Astrocyte (in vitro differentiated cells and primary cell): Measurements from ENCODE around the gene SCARF2. TPM values are rescaled to one million over a fixed set of nuclear protein-coding genes. Genes with fewer than 3 reads are reported as not detected.

Experiments
- DNase-seq: peaks from one replicate; pipeline ENCODE4 v3.0.0-alpha.2; 2010; ENCODE audit warnings: low read depth
- FAIRE-seq: peaks from 2 replicates; lab custom pipeline; 2011; peaks lifted over from hg19 to GRCh38; lab: Jason Lieb, UNC
- H2AFZ ChIP-seq: 2 replicates; pipeline ENCODE4 v1.6.0; 2012; ENCODE audit warnings: low read depth, low read length, inconsistent platforms
- H3K27ac ChIP-seq: 2 replicates; pipeline ENCODE4 v1.5.1; 2011; ENCODE audit warnings: low read depth, low read length, inconsistent platforms
- H3K27me3 ChIP-seq: 2 replicates; pipeline ENCODE4 v1.6.0; 2011; ENCODE audit warnings: low read length, inconsistent platforms; ENCODE audit not compliant: insufficient read depth
- H3K36me3 ChIP-seq: 2 replicates; pipeline ENCODE4 v1.5.1; 2011; ENCODE audit warnings: low read length, inconsistent platforms; ENCODE audit not compliant: insufficient read depth
- H3K4me1 ChIP-seq: 2 replicates; pipeline ENCODE4 v1.5.1; 2011; ENCODE audit warnings: low read length, inconsistent platforms; ENCODE audit not compliant: insufficient read depth
- H3K4me2 ChIP-seq: 2 replicates; pipeline ENCODE4 v1.6.0; 2012; ENCODE audit warnings: low read length, inconsistent platforms
- H3K4me3 ChIP-seq: 2 replicates; pipeline ENCODE4 v1.5.1; 2011; ENCODE audit warnings: low read depth, mild to moderate bottlenecking, low read length, inconsistent platforms; ENCODE audit not compliant: insufficient read depth
- H3K79me2 ChIP-seq: 2 replicates; pipeline ENCODE4 v1.6.0; 2012; ENCODE audit warnings: mild to moderate bottlenecking, low read length, inconsistent platforms; ENCODE audit not compliant: insufficient read depth
- H3K9ac ChIP-seq: 2 replicates; pipeline ENCODE4 v1.6.0; 2012; ENCODE audit warnings: mild to moderate bottlenecking, low read length, inconsistent platforms
- H3K9me3 ChIP-seq: 2 replicates; pipeline ENCODE4 v1.5.1; 2012; ENCODE audit warnings: low read depth, mild to moderate bottlenecking, low read length, inconsistent platforms; ENCODE audit not compliant: insufficient read depth
- H4K20me1 ChIP-seq: 2 replicates; pipeline ENCODE4 v1.6.0; 2012; ENCODE audit warnings: low read length, inconsistent platforms; ENCODE audit not compliant: insufficient read depth
- H3K27ac Mint-ChIP-seq: one replicate; pipeline ENCODE4 v1.8.0; 2021; ENCODE audit warnings: mild to moderate bottlenecking, mixed read lengths; ENCODE audit not compliant: unreplicated experiment
- H3K27me3 Mint-ChIP-seq: one replicate; pipeline ENCODE4 v1.8.0; 2021; ENCODE audit warnings: low read depth, mixed read lengths; ENCODE audit not compliant: unreplicated experiment
- H3K36me3 Mint-ChIP-seq: one replicate; pipeline ENCODE4 v1.8.0; 2021; ENCODE audit warnings: low read depth, mixed read lengths; ENCODE audit not compliant: unreplicated experiment
- H3K4me1 Mint-ChIP-seq: one replicate; pipeline ENCODE4 v1.8.0; 2021; ENCODE audit warnings: low read depth, mixed read lengths; ENCODE audit not compliant: unreplicated experiment
- H3K4me3 Mint-ChIP-seq: one replicate; pipeline ENCODE4 v1.8.0; 2021; ENCODE audit warnings: mild to moderate bottlenecking, moderate library complexity, mixed read lengths; ENCODE audit not compliant: unreplicated experiment
- H3K9me3 Mint-ChIP-seq: one replicate; pipeline ENCODE4 v1.8.0; 2021; ENCODE audit warnings: mild to moderate bottlenecking, mixed read lengths; ENCODE audit not compliant: unreplicated experiment
- CTCF ChIP-seq: IDR thresholded peaks from 2 replicates; pipeline ENCODE4 v1.5.1; 2011; ENCODE audit warnings: low read depth, mild to moderate bottlenecking, inconsistent platforms, low read length, moderate library complexity; ENCODE audit not compliant: insufficient read depth
- EZH2 ChIP-seq: IDR thresholded peaks from 2 replicates; pipeline ENCODE4 v1.6.1; 2012; ENCODE audit warnings: mild to moderate bottlenecking, low read length, inconsistent platforms; ENCODE audit not compliant: insufficient read depth
- total RNA-seq: library from RNA; stranded (reverse); gene quantifications from 2 replicates; pipeline ENCODE4 v1.2.1, GENCODE V29; 2021

Gene SCARF2
- total RNA-seq, 1 donor from 2014 or later, result 17.3 TPM

GRCh38 chr22:20436768-20437612 is 635 bp downstream of the SCARF2 start:
- H3K79me2 ChIP-seq, result peaks cover 52% of the 10 kb centered on the region
- peak overlapping the region; percentile 84 for H2AFZ ChIP-seq
- DNase-seq (peak; percentile 34), FAIRE-seq (no peak)
- peak overlapping the region; percentile 98 for H3K4me2 ChIP-seq
- Mint-ChIP-seq H3K9me3 (peaks cover 4% of the 10 kb centered on the region), H3K4me3 (peak overlapping the region; percentile 97), H3K27ac (peak overlapping the region; percentile 94), H3K4me1 (peaks cover 9% of the 10 kb centered on the region), H3K27me3 (peaks cover 44% of the 10 kb centered on the region), H3K36me3 (peaks cover 20% of the 10 kb centered on the region)
- no peak for TF ChIP-seq CTCF
- no peak for TF ChIP-seq EZH2
- peak overlapping the region; percentile 23 for H3K27ac ChIP-seq
- no peaks in the 10 kb centered on the region for H3K9me3 ChIP-seq
- no peaks in the 10 kb centered on the region for H3K27me3 ChIP-seq
- H4K20me1 ChIP-seq, result peaks cover 65% of the 10 kb centered on the region
- peak overlapping the region; percentile 85 for H3K4me3 ChIP-seq
- H3K36me3 ChIP-seq, result no peaks in the 10 kb centered on the region
- H3K9ac ChIP-seq, result peak overlapping the region; percentile 86
- peaks cover 14% of the 10 kb centered on the region for H3K4me1 ChIP-seq

- no peaks in the 10 kb centered on the region for H3K9me3 ChIP-seq
- peaks cover 56% of the 10 kb centered on the region for H3K79me2 ChIP-seq
- peaks cover 9% of the 10 kb centered on the region for H3K4me1 Mint-ChIP-seq
- H3K27me3 ChIP-seq, result no peaks in the 10 kb centered on the region
- no peak overlapping the region for H3K27ac Mint-ChIP-seq
- peak overlapping the region; percentile 98 for H3K4me2 ChIP-seq
- FAIRE-seq, result no peak
- H3K36me3 Mint-ChIP-seq, result peaks cover 20% of the 10 kb centered on the region
- H3K27me3 Mint-ChIP-seq, result peaks cover 45% of the 10 kb centered on the region
- H2AFZ ChIP-seq, result peak overlapping the region; percentile 41
- peak overlapping the region; percentile 85 for H3K4me3 ChIP-seq
- no peaks in the 10 kb centered on the region for H3K36me3 ChIP-seq
- H4K20me1 ChIP-seq, result peaks cover 71% of the 10 kb centered on the region
- peak overlapping the region; percentile 97 for H3K4me3 Mint-ChIP-seq
- H3K9ac ChIP-seq, result peak overlapping the region; percentile 86
- no peak for DNase-seq
- no peak overlapping the region for H3K27ac ChIP-seq
- H3K9me3 Mint-ChIP-seq, result peaks cover 4% of the 10 kb centered on the region
- peaks cover 14% of the 10 kb centered on the region for H3K4me1 ChIP-seq
- TF ChIP-seq EZH2 (no peak), CTCF (no peak)
These were observed 1.3 kb downstream of the SCARF2 start for GRCh38 chr22:20436307-20436767.
